ENCODE data around the gene CAB39L. TPM values are rescaled to one million over a fixed set of nuclear protein-coding genes. Genes with fewer than 3 reads are reported as not detected.

Gene CAB39L
- total and polyA plus RNA-seq, 2 of the 13 experiments (the other 11 are each of a cell fraction or from before 2014, with no cell fraction given) = 3.1 to 6.1 TPM

GRCh38 chr13:49373716-49374115 is 70.1 kb downstream of the CAB39L start:
- DNase-seq (ENCODE audit: low spot score) (peak; percentile 14), ATAC-seq (no peak), FAIRE-seq (no peak)
- H3K27me3 ChIP-seq (ENCODE audit: control insufficient read depth in 1 of 2, insufficient read depth in 2 of 2, low read length in 2 of 2) = no peaks in the 10 kb centered on the region
- intact Hi-C loops (cut with micrococcal nuclease; ENCODE audit: unreplicated experiment) = loop anchor here (5.0 kb wide), 1 partner anchor 71 kb away; no protein-coding TSS in a partner anchor
- H3K4me3 ChIP-seq (replicated peaks in 1 of 3; ENCODE audit: insufficient read depth in 1 of 3, low read depth in 2 of 3, low read length in 3 of 3) = no peak overlapping the region
- no peaks in the 10 kb centered on the region for H3K79me2 ChIP-seq (ENCODE audit: insufficient read depth, low read length)
- WGBS (ENCODE audit: low lambda C conversion rate) = 79% methylated on average over 2 of the region's 2 CpGs
- peaks cover 31% of the 10 kb centered on the region for H3K4me1 ChIP-seq (ENCODE audit: insufficient read depth, low read length)
- ChIA-PET POLR2A (no interaction called here), CTCF (ENCODE audit: low intra/inter-chr PET ratio, low total read pairs) (no interaction called here)
- no TSS peak for BruUV-seq (replicated peaks)
- no peak overlapping the region for H2AFZ ChIP-seq (ENCODE audit: low read length)
- TF ChIP-seq ZBTB38 (CRISPR knock-in tag; IDR thresholded peaks at IDR 0.05) (no peak), PRDM15 (CRISPR knock-in tag; IDR thresholded peaks at IDR 0.05) (no peak), ZFP82 (CRISPR knock-in tag; IDR thresholded peaks at IDR 0.05; ENCODE audit: borderline replicate concordance) (no peak), ZNF407 (CRISPR knock-in tag; IDR thresholded peaks at IDR 0.05; ENCODE audit: not compliant biosample characterization) (no peak), TRIM24 (CRISPR knock-in tag; IDR thresholded peaks at IDR 0.05) (no peak), ZFX (CRISPR knock-in tag; IDR thresholded peaks at IDR 0.05; ENCODE audit: low read depth) (no peak), TIGD3 (CRISPR knock-in tag; IDR thresholded peaks at IDR 0.05; ENCODE audit: borderline replicate concordance) (no peak), ZNF550 (CRISPR knock-in tag; IDR thresholded peaks at IDR 0.05; ENCODE audit: borderline replicate concordance) (no peak), GTF2F1 (IDR thresholded peaks at IDR 0.05; ENCODE audit: low read length) (no peak), ZNF354B (CRISPR knock-in tag; IDR thresholded peaks at IDR 0.05) (no peak), KDM6A (CRISPR knock-in tag; IDR thresholded peaks at IDR 0.05; ENCODE audit: low read depth) (no peak)
- H3K27ac ChIP-seq (ENCODE audit: extremely low read length, insufficient read depth, low read length) = no peak overlapping the region
- H3K4me2 ChIP-seq (ENCODE audit: low read depth, low read length) = no peak overlapping the region
- H3K9ac ChIP-seq (ENCODE audit: insufficient read depth, low read depth, low read length) = no peak overlapping the region
- no peaks in the 10 kb centered on the region for H3K36me3 ChIP-seq (replicated peaks in 1 of 2; ENCODE audit: control insufficient read depth in 1 of 2, insufficient read depth in 2 of 2, low read length in 2 of 2)
- H3K9me3 ChIP-seq (ENCODE audit: low read length) = no peaks in the 10 kb centered on the region
- H4K20me1 ChIP-seq (ENCODE audit: insufficient read depth, low read length) = no peaks in the 10 kb centered on the region
- in situ Hi-C loops (cut with HindIII; ENCODE audit: extremely low pct_ligation_motif_present, low pct_unique_long_range_greater_than_20kb) = loop anchor here (5.0 kb wide), 1 partner anchor 66 kb away; no protein-coding TSS in a partner anchor

Measured in HepG2 (cell line).